ENCODE data around the gene JAG2.

Gene JAG2

DNA sequence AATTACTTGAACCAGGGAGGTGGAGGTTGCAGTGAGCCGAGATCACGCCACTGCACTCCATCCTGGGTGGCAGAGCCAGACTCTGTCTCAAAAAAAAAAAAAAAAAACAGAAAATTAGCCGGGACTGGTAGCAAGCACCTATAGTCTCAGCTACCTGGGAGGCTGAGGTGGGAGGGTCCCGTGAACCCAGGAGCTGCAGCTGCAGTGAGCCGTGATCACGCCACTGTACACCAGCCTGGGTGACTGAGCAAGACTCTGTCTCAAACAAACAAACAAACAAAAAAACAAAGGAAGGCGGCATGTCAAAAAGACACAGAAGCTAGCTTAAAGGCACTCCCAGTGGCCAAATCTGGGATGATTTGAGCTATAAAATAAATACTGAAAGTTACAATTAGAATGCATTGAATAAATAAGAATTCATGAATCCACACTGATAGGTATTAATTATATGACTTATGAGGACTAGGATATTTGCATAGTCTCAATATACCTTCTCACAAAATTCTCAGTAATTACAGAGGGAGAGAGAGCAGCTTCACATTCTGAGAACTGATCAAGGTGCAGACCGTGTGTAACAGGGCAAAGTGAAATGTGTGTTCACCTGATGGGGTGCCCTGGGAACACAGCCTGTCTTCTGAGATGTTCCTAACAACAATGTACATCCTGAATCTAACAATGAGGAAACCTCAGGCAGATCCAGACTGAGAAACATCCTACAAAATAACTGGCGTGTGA lies 60.6 kb downstream of the JAG2 start:
- DNase-seq, result no peak

DNA sequence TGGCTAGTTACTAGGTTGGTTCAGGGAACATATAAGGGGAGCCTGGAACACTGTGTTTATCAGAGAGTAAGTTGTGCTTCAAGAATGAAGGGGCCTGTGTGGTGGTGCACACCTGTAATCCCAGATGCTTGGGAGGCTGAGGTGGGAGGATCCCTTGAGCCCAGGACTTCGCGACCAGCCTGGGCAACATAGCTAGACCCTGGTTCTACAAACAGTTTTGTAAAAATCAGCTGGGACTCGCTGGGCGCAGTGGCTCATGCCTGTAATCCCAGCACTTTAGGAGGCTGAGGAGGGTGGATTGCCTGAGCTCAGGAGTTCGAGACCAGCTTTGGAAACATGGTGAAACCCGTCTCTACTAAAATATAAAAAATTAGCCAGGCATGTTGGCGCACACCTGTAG lies 61.2 kb downstream of the JAG2 start:
- DNase-seq, result no peak

DNA sequence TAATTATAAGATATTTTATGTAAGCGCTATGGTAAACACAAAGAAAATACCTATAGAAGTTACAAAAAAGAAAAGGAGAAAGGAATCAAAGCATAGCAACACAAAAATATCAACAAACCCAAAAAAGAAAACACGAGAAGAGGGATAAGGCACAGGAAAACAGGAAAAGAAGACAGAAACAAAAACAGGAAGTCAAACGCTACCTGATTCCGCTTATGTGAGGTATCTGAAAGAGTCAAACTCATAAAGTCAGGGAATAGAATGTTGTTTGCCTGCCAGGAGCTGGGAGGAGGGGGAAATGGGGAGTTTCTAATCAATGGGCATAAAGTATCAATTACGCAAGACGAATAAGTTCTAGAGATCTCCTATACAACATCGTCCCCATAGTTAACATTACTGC lies 63.4 kb downstream of the JAG2 start:
- no peak for DNase-seq

DNA sequence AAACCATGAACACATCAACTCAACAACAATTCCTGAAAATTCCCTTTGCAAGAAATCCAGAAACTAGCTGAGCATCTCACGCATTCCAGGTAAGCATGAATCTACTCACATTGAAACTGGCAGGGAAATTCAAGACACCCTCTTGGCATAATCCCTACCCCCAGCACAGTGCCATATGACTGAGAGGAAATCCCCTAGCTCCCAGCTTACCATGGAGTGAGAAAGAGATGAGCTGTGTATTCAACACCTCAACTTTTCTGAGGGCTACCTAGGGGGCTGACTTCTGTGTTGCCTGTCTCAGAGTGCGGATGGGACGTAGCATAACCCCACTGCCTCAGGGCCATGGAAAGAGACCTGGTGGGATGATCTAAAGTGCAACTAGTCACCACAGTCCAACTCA lies 65.7 kb downstream of the JAG2 start:
- no peak for DNase-seq

DNA sequence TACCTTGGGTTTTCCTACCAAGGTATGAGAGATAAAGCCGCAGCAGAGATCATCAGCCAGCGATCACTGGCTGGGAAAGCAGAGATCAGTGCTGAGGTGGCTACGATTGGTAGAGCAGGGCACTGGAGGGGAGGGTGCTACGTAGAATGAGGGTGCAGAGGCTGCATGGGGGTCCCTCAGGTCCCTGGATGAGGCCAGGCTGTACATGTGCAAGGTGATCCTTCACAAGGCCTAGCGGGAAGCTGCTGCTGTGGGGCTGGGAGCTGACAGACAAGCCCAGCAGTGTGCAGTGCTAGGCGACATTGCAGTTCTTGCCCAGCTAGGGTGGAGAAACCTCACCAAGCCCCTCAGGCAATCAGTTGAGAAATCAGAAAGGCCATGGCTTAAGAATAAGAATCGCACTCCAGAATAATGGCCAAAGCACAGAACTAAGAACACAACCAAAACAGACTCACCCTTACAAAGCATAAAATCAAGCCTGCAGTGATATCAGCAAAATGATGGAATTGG lies 66.2 kb downstream of the JAG2 start:
- no peak for DNase-seq

DNA sequence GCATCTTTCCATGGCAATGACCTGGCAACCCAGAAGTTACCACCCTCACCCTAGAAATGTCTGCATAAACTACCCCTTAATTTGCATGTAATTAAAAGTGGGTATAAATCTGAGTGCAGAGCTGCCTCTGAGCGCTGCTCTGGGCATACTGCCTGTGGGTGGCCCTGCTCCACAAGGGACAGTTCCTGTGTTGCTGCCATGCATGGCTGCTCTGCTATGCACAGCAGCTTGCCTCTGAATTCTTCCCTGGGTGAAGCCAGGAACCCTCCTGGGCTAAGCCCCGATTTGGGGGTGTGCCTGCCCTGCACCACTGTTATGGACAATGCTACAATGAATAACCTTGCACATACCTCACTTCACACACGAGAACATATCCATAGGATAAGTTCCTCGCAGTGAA lies 67.7 kb downstream of the JAG2 start:
- DNase-seq, result no peak

DNA sequence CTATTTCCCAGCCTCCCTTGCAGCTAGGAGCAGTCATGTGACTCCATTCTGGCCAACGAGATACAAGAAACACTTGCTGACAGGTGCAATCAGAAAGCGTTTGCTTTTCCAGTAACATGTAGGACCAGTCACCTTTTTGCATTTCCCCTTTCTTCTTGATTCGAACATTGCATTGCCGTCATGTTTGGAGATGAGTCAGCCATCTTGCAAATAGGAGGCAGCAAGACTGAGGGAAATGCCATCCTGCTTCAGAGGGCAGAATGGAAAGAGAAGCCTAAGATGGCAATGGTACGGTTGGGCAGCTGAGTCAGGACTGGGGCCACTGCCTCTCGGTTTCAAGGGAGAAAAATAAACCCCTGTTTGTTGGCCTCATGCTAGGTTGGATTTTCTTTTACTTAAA lies 68.8 kb downstream of the JAG2 start:
- no peak for DNase-seq

DNA sequence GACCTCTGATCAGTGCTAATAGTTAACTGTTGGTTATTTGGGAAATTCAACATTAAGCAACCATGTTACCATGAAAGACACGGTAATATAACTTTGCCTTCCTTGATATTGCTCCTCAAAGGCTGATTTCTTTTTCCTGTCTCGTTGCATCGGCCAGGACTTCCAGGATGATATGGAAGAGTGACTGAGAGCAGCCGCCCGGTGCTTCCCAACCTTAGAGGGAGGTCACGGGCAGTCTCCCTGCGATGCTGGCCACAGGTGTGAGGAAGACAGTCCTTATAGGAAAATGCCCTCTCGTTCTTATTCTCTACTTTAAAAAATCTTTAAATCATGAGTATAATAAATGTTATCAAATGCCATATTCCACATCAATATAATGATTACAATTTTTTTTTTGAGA lies 70.3 kb downstream of the JAG2 start:
- DNase-seq, result no peak

DNA sequence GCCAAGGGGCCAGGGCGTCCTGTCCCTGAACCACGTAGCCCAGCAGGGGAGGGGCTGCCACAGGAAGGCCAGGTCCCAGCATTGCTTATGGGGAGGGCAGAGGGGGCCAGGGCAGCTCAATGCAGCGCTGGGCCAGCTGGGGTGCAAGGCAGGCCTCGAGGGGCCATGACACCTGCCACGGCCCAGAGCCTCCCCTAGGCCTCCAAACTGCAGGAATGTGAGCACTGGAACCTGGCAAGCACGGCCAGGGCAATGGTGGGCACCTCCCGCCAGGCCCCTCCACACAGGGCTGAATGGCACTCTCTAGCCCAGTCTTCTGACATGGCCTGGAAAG lies 70.8 kb downstream of the JAG2 start:
- no peak for DNase-seq

DNA sequence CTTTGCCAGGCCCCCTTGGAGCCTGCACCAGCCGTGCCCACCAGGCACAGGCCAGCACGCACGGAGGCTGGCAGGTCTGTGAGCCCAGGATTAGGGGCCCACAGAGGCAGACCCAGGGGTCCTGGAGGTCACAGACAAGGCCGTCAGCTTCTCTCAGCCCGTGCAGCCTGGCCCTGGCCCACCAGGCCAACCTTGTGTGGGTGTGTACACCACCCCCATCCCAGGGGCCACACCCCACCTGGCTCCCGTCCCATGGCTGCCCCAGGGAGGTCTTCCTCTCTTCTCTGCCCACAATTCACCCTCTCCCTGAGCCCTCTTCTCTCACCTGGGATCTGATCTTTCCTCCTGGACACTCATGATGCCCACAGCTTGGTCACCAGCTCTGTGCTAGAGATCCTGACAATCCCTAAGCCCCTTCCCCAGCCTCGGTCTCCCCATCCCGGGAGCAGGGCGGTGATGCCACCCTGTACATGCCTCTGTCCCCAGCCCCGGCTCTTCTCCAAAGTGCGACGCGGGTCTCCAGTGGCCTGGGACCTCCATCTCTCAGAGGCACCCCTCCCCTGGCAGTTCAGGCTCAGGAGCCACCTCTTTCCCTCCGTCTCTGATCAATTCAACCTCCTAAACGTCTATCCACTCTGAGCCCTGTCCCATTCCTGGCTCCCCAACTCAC lies 72.2 kb downstream of the JAG2 start:
- no peak for DNase-seq

DNA sequence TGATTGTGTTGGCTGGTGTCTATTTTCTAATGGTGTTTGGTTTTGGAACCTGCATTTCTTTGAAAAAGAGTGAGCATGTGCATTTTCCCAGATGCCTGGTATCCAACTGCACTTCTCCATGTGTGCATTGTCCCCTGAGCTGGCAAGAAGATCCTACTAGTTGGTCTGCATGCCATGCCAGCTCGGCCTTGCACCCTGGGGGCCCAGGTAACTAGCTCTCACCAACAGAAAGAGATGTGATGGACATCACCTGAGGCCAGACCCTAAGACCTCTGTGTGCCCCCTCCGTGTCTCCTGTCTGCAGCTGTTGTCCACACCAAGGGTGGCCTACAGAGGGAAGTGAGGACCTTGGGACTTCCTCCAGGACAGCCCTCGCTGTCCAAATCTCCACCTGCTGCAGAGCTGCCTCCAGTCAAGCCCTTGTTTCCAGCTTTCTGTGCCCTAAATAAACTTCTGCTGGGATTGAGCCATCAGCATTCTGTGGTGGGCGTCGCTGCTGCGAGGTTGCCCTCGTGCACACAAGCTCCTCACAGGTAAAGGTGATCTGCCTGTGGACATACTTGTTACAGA lies 73.3 kb downstream of the JAG2 start:
- DNase-seq, result no peak

DNA sequence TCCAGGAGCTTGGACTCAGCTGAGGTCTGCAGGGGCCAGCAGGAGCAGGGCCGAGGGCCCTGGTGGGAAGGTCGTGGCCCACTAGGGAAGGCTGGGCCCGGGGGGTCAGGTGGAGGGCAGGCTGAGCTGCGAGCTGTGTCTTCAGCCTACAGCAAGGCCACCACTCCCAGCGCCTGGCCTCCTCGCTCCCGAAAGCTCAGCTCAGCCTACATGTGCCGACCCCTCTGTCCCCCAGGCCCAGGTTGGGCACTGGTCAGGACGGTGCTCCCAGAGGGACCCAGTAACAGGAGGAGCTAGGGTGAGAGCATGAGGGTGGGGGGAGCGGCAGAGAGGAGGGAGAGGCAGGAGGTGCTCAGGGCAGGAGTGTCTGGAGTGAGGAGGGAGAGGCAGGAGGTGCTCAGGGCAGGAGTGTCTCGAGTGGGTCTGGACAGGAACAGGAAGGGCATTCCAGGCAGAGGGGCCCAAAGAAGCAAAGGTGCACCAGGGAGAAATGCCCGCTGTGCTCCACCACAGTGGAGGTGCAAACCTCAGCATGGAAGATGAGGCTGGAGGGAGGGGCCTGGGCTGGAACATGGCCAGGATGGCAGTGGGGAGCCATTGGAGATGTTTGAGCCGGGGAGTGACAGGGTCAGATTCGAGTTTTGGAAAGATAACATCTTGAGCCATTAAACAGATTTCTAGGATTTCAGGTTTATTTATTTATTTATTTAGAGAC lies 74.2 kb downstream of the JAG2 start:
- no peak for DNase-seq

DNA sequence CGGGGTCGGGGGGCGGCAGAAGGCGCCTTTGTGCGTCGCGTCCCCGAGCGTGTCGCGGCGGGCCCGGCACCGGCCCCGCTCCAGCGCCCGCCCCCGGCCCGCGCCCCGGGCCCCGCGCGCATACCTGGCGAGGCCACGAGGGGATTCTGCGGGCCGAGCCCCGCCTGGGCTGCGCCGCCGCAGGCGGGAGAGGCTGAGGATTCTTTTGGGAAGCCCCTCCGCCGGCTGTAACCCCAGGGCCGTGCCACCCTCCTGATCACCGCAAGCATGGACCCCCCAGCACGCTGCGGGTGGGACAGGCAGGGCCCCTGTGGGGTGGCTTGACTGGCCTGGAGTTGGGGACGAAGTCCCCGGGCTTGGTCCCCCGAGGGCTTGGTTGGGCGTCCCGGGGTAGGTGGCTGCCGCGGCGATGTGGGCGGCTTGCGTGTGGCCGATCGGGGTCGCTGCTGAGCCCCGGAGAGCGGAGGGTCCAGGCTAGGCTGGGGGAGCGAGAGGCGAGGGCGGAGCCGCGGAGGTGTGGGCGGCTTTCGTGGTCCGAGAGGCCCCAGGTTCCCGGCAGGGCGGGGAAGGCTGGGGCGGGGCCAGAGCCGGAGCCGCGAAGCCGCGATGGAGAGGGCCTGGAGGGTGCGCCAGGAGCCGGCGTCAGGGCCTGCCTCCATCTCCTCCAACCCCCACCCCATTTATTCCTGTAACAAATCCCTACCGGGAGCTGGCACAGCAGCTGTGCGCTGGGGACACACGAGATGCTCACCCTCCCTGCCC lies 75.0 kb downstream of the JAG2 start:
- peak; percentile 86 to 92 for DNase-seq

DNA sequence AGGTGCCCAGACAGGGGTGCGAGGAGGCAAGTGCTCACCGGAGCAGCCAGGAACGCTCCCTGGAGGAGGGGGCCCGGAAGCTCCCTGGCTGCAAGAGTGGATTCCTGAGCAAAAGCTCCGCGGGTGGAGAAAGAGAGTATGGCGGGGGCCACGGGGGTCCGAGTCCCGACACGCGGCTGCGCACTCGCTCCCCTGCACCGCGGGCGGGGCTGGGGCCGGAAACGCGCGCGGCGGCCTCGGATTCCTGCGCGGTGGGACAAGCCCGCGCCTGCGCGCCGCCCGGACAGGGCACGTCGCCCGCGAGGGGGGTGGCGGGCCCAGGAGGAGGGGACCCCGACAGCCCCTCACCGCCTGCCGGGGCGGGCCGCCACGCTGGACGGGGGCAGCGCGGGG lies 75.5 kb downstream of the JAG2 start:
- peak; percentile 74 to 81 for DNase-seq

DNA sequence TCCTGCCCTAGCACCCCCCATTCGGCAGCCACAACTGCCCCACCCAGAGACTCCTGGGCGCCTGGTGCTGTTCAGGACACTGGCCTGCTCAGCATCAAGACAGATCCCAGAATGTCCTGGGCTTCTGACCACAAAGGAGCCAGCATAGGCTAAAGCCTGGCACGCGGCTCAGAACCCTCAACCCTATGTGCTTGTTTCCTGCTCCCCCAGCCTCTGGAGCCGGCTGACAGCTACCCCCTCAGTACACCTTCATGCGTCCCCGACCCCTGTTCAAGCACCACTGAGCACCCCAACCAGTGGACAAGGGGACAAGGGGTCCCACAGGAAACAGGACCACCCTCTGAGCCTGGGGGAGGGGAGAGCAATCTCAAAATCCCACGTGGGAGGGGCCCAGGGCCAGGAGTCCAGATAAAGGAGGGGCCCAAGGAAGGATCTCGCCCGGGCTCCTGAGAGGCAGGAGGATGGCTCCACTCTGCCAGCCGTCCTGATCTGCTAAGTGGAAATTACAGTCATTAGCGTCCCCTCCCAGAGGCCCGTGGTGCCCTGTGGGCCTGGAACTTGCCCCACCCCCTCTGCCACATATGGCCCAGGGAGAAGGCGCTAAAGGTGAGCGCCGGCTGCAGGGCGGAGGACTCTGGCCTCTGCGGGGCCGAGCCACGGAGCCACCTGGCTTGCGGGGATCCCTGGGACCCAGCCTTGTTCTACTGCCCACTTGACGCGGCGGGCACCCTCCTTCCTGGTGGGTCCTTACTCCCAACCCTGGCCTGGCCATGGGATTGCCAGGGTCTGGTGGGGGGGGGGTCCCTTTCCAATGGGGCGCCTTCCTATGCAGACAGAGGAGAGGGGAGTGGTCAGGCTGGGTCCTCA lies 76.2 kb downstream of the JAG2 start:
- peak; percentile 31 to 42 for DNase-seq

DNA sequence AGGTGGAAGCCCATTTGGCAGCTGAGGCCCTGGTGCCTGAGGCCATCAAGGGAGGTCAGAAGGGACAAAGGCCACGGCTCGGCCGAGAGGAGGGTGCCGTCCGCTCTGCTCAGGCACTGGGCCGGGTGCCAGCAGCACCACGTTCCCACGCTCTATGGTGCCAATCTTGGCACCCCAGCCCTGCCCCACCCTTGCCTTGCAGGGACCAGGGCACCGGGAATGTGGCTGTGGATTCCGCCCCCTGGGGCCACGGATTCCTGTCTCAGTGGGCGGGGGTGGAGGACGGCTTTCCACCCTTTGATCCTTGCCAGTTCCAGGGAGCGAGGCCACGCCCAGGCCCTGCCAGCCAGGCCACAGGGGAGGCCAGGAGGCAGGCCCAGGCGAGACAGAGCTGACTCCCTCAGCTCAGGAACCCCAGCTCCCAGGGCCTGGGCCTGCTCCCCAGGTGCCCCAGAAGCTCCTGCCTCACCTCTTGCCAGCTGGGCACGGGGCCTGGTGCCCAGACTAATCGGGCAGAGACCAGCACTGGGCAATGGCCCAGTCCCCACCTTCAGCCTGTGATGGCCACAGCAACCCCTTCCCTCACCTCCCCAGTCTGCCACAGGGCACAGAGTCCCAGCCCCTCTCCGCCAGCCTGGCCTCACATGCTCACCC lies 76.9 kb downstream of the JAG2 start:
- peak in 1 of 2 experiments; percentile 40 for DNase-seq

DNA sequence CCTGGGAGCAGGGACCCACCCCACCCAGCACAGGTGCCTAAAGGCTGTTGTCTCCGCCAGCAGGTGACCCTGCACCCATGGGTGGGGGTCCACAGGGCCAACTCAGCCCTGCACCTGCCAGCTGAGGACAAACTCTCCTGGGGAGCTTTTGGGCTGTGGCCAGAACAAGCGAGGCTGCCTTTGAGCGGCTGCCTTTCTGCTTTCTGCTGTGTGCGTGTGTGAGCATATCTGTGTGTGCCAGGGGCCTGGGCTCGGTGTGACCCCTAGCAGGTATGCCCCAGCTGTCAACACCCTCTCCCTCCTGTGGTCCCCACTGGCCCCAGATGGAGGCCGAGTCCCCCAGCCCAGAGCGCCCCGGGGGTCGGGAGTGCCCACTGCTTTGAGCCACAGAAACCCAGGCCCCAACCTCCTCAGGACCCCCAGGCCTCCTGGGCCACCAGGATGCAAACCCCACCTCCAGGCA lies 77.5 kb downstream of the JAG2 start:
- DNase-seq, result peak in 1 of 2 experiments; percentile 44

Data from activated T-cell treated with anti-CD3 and anti-CD28 coated beads, Interleukin-2, amount 50 U/mL, for 48 hours (primary cell).